K562 (cell line): Measurements from ENCODE around the gene KCTD11.

Source experiments
- POLR2A ChIP-seq: fragments of 450-650 bp; conservative IDR thresholded peaks from 2 replicates; pipeline ENCODE4 v1.6.1; 2016
- RB1 ChIP-seq: fragments of 450-650 bp; IDR thresholded peaks from 2 replicates; pipeline ENCODE4 v1.6.1; 2017; ENCODE audit warnings: low read depth, mild to moderate bottlenecking
- SMAD3 ChIP-seq: fragments of 450-650 bp; formaldehyde crosslinking; conservative IDR thresholded peaks from 2 replicates; pipeline ENCODE4 v1.4.0; 2020; ENCODE audit warnings: mild to moderate bottlenecking
- TF ChIP-seq, protein P1 (sequence below), 2 experiments: fragments of 450-650 bp in 1 of 2; sonication (generic) in 1 of 2; formaldehyde crosslinking in 1 of 2; IDR thresholded peaks in 1 of 2; conservative IDR thresholded peaks in 1 of 2; 2 replicates each; pipeline versions ENCODE4 v1.6.1 to v1.8.1; 2016 to 2023; ENCODE audit warnings: mild to moderate bottlenecking in 2 of 2, moderate library complexity in 2 of 2, inconsistent platforms in 1 of 2, missing genetic modification reagents in 1 of 2
- TF ChIP-seq, protein P2 (sequence below), 3 experiments: IDR thresholded peaks in 2 of 3; conservative IDR thresholded peaks in 1 of 3; 2 replicates each; pipeline ENCODE4 v1.5.1; 2011 to 2012; ENCODE audit warnings: low read length in 3 of 3, mild to moderate bottlenecking in 3 of 3, control low read depth in 2 of 3, improper control_type of control experiment in 1 of 3, inconsistent platforms in 1 of 3, low read depth in 1 of 3, mixed read lengths in 1 of 3, moderate library complexity in 1 of 3; ENCODE audit not compliant: insufficient read depth in 2 of 3
- TF ChIP-seq, protein P3 (sequence below): sonication (generic); formaldehyde crosslinking; IDR thresholded peaks from 2 replicates; pipeline ENCODE4 v1.9.0; 2022; ENCODE audit warnings: mild to moderate bottlenecking, missing genetic modification reagents

DNA sequence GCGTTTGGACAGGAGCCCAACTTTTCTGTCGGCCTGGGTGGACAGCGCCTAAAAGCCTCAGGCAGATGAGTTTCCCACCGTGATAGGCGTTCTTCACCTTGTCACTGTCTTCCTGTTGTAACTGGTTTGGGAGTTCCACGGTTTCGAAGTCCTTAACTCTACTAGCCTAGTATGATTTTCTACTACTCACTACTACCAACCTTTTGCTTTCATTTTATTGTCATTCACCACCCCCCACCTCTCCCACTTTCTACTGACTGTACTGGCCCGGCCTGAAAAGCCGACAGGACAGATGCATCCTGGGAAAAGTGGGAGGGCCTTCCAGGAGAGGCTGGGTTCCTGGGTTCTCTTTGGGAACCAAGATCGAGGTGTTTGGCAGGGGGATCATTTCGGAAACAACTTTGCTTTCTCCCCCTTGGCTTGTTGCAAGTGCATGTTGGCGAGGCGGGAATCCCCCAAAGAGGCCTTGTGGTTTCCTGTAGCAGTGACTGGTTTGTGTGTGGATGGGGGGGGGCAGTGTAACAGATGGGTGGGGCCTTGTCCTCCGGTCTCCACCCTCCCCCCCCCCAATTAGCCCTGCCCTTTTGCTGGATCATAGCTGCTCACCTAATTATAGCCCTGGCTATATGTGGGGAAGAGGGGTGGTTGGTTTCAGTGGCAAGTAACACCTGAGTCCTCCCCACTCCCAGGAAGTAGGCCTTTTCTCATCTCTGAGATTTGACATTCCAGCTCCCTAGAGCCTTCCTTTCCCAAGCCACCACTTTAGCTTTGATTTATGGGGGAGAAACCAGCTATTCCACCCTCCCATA, 43.1 kb upstream of the KCTD11 start:
- TF ChIP-seq, protein P1, sequence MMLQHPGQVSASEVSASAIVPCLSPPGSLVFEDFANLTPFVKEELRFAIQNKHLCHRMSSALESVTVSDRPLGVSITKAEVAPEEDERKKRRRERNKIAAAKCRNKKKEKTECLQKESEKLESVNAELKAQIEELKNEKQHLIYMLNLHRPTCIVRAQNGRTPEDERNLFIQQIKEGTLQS (IDR thresholded peaks at IDR 0.05), result no peak
- TF ChIP-seq, protein P1 (CRISPR knock-in tag; conservative IDR thresholded peaks at IDR 0.05), result no peak
- TF ChIP-seq POLR2A (peak; percentile 92), SMAD3 (CRISPR knock-in tag) (no peak), RB1 (no peak)
- TF ChIP-seq, protein P2, sequence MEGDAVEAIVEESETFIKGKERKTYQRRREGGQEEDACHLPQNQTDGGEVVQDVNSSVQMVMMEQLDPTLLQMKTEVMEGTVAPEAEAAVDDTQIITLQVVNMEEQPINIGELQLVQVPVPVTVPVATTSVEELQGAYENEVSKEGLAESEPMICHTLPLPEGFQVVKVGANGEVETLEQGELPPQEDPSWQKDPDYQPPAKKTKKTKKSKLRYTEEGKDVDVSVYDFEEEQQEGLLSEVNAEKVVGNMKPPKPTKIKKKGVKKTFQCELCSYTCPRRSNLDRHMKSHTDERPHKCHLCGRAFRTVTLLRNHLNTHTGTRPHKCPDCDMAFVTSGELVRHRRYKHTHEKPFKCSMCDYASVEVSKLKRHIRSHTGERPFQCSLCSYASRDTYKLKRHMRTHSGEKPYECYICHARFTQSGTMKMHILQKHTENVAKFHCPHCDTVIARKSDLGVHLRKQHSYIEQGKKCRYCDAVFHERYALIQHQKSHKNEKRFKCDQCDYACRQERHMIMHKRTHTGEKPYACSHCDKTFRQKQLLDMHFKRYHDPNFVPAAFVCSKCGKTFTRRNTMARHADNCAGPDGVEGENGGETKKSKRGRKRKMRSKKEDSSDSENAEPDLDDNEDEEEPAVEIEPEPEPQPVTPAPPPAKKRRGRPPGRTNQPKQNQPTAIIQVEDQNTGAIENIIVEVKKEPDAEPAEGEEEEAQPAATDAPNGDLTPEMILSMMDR (IDR thresholded peaks at IDR 0.05 in 2 of 3, conservative IDR thresholded peaks at IDR 0.05 in 1 of 3; ENCODE audit: insufficient read depth in 2 of 3, low read depth in 1 of 3, low read length in 3 of 3), result no peak
- TF ChIP-seq, protein P3, sequence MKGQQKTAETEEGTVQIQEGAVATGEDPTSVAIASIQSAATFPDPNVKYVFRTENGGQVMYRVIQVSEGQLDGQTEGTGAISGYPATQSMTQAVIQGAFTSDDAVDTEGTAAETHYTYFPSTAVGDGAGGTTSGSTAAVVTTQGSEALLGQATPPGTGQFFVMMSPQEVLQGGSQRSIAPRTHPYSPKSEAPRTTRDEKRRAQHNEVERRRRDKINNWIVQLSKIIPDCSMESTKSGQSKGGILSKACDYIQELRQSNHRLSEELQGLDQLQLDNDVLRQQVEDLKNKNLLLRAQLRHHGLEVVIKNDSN, result no peak
